HG02840 (cell line): ENCODE data around the gene GNL1.
A peak's percentile ranks its signal among the peaks of the same experiment; 100 is the strongest.
"Not testable (repeated sequence)": the region's sequence is repeated elsewhere in the genome, so short reads cannot be mapped to it uniquely, and the experiment has no call there.

Source experiments
- ATAC-seq: cut with Tn5 transposase; IDR thresholded peaks from one replicate; pipeline ENCODE4 v1.9.1; 2021; ENCODE audit warnings: mild to moderate bottlenecking, moderate library complexity, moderate number of reproducible peaks; ENCODE audit not compliant: unreplicated experiment, low FRiP score

The GNL1 gene

DNA sequence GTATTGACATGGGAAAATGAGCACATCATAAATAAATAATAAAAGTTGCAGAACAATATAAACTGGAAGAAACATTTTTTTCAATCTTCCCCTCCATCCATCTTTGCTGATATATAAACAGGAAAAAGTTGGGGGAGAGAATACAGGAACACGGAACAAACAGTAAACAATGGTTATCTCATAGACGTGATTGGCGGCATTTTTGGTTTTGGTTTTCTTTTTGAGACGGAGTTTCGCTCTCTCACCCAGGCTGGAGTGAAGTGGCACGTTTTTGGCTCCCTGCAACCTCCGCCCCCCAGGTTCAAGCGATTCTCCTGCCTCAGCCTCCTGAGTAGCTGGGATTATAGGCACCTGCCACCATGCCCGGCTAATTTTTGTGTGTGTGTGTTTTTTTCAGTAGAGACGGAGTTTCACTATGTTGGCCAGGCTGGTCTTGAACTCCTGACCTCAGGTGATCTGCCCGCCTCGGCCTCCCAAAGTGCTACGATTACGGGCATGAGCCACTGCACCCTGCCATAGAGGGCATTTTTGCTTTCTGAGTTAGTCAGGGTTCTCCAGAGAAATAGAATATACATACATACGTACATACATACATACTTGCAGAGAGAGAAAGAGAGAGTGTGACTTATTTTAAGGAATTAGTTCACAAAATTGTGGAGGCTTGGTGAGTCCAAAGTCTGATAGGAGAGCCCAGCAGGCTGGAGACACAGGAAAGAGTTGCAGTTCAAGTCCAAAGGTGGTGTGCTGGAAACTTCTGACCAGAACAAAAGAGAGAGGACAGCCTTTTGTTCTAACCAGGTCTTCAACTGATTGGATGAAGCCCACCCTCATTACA, 22.6 kb downstream of the GNL1 start:
- no peak for ATAC-seq

DNA sequence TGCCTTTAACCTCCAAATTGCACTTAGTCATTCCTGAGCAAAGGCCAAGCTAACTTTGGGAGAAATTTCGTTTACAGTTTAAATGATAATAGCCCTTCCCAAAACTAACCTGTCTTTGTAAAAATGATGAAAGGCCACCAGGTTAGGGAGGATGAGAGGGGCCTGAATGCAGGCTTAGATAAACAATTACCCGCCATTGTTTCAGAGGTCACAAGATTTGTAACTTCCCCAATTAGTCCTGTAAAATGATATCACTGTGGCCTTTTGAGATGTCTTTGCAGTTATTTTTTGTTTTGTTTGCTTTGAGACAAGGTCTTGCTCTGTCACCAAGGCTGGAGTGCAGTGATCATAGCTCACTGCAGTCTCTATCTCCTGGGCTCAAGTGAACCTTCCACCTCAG, 26.3 kb downstream of the GNL1 start:
- no peak for ATAC-seq

- ATAC-seq, result not testable (repeated sequence)
Observed at GRCh38 chr6:30529349-30529875, 26.9 kb downstream of the GNL1 start.

DNA sequence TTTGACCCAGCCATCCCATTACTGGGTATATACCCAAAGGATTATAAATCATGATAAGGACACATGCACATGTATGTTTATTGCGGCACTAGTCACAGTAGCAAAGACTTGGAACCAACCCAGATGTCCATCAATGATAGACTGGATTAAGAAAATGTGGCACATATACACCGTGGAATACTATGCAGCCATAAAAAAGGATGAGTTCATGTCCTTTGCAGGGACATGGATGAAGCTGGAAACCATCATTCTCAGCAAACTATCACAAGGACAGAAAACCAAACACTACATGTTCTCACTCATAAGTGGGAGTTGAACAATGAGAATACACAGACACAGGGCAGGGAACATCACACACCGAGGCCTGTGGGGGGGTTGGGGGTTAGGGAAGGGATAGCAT, 29.8 kb downstream of the GNL1 start:
- ATAC-seq, result not testable (repeated sequence)

DNA sequence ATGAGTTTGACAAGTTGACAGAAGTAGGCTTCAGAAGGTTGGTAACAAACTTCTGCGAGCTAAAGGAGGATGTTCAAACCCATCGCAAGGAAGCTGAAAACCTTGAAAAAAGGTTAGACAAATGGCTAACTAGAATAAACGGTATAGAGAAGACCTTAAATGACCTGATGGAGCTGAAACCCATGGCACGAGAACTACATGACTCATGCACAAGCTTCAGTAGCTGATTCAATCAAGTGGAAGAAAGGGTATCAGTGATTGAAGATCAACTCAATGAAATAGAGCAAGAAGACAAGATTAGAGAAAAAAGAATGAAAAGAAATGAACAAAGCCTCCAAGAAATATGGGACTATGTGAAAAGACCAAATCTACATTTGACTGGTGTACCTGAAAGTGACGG, 34.3 kb downstream of the GNL1 start:
- not testable (repeated sequence) for ATAC-seq

DNA sequence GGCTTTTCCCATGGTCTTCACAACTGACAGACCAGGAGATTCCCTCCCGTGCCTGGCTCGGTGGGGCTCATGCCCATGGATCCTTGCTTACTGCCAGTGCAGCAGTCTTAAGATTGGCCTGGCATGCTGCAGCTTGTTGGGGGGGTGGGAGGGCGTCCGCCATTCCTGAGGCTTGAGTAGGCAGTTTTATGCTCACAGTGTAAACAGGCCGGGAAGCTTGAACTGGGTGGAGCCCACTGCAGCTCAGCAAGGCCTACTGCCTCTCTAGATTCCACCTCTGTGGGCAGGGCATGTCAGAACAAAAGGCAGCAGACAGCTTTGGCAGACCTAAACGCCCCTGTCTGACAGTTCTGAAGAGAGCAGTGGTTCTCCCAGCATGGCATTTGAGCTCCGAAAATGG, 35.2 kb downstream of the GNL1 start:
- ATAC-seq, result not testable (repeated sequence)

GRCh38 chr6:30520522-30520921, 35.8 kb downstream of the GNL1 start:
- no peak for ATAC-seq

- ATAC-seq, result not testable (repeated sequence)
Observed at GRCh38 chr6:30518505-30519145, 37.7 kb downstream of the GNL1 start.

- ATAC-seq, result not testable (repeated sequence)
Observed at GRCh38 chr6:30517767-30518504, 38.4 kb downstream of the GNL1 start.

- not testable (repeated sequence) for ATAC-seq
Observed at GRCh38 chr6:30516754-30517076, 39.6 kb downstream of the GNL1 start.

DNA sequence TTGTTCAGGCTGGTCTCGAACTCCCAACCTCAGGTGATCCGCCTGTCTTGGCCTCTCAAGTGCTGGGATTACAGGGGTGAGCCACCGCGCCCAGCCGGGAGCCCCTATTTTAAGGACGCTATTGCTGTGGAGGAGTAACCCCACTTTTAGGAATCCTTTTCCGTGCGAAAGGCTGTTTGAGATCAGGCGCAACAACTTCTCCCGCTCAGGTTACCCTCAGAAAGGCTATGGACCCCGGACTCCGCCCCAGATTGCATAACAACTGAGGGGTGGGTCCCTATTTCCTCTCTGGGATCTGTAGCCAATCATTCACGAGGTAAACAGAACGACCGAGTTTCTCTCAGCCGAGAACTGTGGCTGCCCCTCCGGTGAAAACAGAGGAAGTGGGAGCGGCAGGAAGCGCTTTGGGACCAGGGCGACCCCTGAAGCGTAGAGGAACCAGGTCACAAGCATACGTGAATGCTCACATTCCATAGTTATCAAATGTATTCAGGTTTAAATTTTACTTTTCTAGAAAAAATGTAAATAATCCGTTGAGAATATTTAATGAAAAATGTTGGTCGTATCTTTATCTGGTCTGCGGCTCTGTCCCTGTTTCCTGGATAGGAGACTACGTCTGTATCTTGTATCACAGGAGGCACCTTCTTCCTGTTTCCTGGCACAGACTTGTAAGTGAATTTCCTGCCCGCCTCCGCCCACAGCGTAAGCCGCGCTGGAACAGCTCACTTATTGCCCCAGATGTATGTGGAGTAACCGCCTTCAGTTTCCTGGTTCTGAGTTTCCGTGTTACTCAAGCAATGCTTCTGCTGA, 40.1 kb downstream of the GNL1 start:
- peak; percentile 60 for ATAC-seq

GRCh38 chr6:30515106-30515505, 41.2 kb downstream of the GNL1 start:
- no peak for ATAC-seq

DNA sequence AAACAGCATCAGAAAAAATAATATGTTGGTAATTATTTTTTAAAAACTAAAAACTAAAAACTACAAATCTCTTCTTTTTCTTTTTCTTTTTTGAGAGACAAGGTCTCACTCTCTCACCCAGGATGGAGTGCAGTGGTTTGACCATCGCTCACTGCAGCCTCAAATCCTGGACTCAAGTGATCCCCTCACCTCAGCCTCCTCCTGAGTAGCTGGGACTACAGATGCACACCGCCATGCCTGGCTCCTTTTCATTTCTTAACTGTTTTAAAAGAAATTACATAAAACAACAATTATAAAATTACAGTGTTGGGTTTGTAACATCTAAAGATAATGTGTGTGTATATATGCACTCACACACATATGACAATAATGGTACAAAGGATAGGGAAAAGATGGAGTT, 42.8 kb downstream of the GNL1 start:
- ATAC-seq, result no peak

- no peak for ATAC-seq
Observed at GRCh38 chr6:30511169-30511546, 45.1 kb downstream of the GNL1 start.

GRCh38 chr6:30510419-30511168, 45.7 kb downstream of the GNL1 start:
- no peak for ATAC-seq

DNA sequence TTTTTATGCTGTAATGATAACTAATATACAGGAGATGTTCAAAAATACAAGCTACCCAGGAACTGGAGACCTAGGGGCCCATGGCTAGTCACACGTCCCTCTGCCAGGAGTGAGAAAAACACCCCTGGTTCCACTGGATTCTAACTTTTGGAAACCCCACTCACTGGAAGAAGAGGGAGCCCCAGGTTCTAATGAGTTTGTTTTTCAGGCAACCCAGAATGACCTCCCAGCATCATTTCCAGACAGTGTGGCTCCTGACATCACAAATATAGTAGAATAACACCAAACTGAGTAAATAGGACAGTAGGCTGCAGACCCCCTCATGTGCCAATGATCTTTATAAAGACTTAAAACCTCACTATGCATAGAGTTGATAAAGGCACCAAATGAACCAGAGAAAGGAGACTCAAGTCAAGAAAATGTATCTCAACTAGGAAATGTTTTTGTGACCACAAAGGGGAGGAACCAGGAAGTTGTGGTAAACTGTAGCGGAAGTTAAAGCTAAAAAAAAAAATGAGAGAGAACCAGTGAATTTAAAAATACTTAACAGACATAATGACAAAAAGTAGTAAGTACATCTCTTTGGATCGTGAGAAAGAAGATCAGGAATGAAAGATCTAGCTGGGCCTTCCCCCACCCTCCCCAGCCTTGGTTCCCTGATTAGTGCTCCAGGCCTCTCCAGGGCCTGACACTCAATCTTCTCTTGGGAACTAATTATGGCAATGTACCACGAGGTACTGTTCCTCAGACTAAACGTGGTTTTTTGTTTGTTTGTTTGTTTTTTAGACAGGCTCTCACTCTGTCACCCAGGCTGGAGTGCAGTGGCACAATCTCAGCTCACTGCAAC, 47.2 kb downstream of the GNL1 start:
- ATAC-seq, result peak; percentile 49

- ATAC-seq, result no peak
Observed at GRCh38 chr6:30507849-30508827, 48.2 kb downstream of the GNL1 start.
